Neural progenitor cell (in vitro differentiated cells): Measurements from ENCODE around the gene GOLIM4.

ENCODE experiments used
- CTCF ChIP-seq: fragments of 200-600 bp; sonication (generic); IDR thresholded peaks from 2 replicates; pipeline ENCODE4 v1.5.1; 2017; ENCODE audit warnings: antibody characterized with exemption, mild to moderate bottlenecking
- EZH2phosphoT487 ChIP-seq: fragments of 200-600 bp; sonication (generic); IDR thresholded peaks from 2 replicates; pipeline ENCODE4 v1.6.1; 2017; ENCODE audit warnings: antibody characterized with exemption

GRCh38 chr3:168062679-168063078 is 33.0 kb downstream of the GOLIM4 start:
- TF ChIP-seq EZH2phosphoT487 (no peak), CTCF (no peak)
